Central memory CD4-positive, alpha-beta T cell (primary cell): ENCODE data around the gene MAST3.

Source experiments
- DNase-seq: peaks from one replicate; pipeline ENCODE4 v3.0.0; 2022

Gene MAST3

GRCh38 chr19:18193388-18194180 is 96.0 kb downstream of the MAST3 start:
- no peak for DNase-seq

- no peak for DNase-seq
These were observed 96.6 kb downstream of the MAST3 start for GRCh38 chr19:18194181-18194530.

- no peak for DNase-seq
These were observed 97.1 kb downstream of the MAST3 start for GRCh38 chr19:18194554-18195238.

GRCh38 chr19:18196511-18196845 is 98.9 kb downstream of the MAST3 start:
- no peak for DNase-seq

- no peak for DNase-seq
These were observed 99.7 kb downstream of the MAST3 start for GRCh38 chr19:18197306-18197705.

- no peak for DNase-seq
These were observed 100.4 kb downstream of the MAST3 start for GRCh38 chr19:18197941-18198340.

- no peak for DNase-seq
These were observed 100.8 kb downstream of the MAST3 start for GRCh38 chr19:18198374-18198773.
